Adrenal gland (tissue), 12 donors: Measurements from ENCODE around the gene INTS3. TPM values are rescaled to one million over a fixed set of nuclear protein-coding genes. Genes with fewer than 3 reads are reported as not detected.
"Not testable (repeated sequence)": the region's sequence is repeated elsewhere in the genome, so short reads cannot be mapped to it uniquely, and the experiment has no call there.

ENCODE experiments used
- DNase-seq, 7 donors: peaks; one replicate each; pipeline ENCODE4 v3.0.0-alpha.2; 2019 to 2020
- H3K27ac ChIP-seq, 5 donors: fragments of 200-600 bp; sonication (generic) in 4 of 5; 1 replicate in 3 of 5; 2 replicates in 2 of 5; pipeline versions ENCODE4 v1.5.1 to v1.8.0; 2016 to 2020; ENCODE audit warnings: mild to moderate bottlenecking in 1 of 5
- H3K27me3 ChIP-seq: fragments of 200-600 bp; 2 replicates; pipeline ENCODE4 v1.8.0; 2021
- H3K36me3 ChIP-seq, 2 donors: fragments of 200-600 bp; replicated peaks in 1 of 2; 1 replicate in 1 of 2; 2 replicates in 1 of 2; pipeline versions ENCODE4 v1.5.1 to v1.8.0; 2018 to 2022
- H3K4me1 ChIP-seq, 2 donors: fragments of 200-600 bp; replicated peaks in 1 of 2; 1 replicate in 1 of 2; 2 replicates in 1 of 2; pipeline versions ENCODE4 v1.5.1 to v1.8.0; 2018 to 2021
- H3K4me3 ChIP-seq, 4 donors: fragments of 200-600 bp; sonication (generic) in 3 of 4; one replicate each; pipeline ENCODE4 v1.5.1; 2016 to 2018
- H3K9me3 ChIP-seq, 3 donors: fragments of 200-600 bp; sonication (generic) in 1 of 3; replicated peaks in 1 of 3; 1 replicate in 2 of 3; 2 replicates in 1 of 3; pipeline versions ENCODE4 v1.5.1 to v1.8.0; 2016 to 2021
- POLR2A ChIP-seq, 2 donors: fragments of 450-650 bp; IDR thresholded peaks; one replicate each; pipeline ENCODE4 v1.6.1; 2017; ENCODE audit warnings: antibody characterized with exemption in 2 of 2, mild to moderate bottlenecking in 2 of 2, moderate library complexity in 1 of 2
- WGBS, 4 donors: extraction: QIAGEN DNeasy Blood & Tissue Kit in 2 of 4; methylation state at CpG; one replicate each; pipeline versions ENCODE4 v1.1.5 to v1.1.7; 2013 to 2017; 5-methylcytosine and 5-hydroxymethylcytosine counted together
- intact Hi-C, 2 donors: fragments of 100-400 bp; cut with DNase I; formaldehyde crosslinking; loops; one replicate each; pipeline versions ENCODE4 v1.14.1 to v1.15.0; 2022 to 2023
- polyA plus RNA-seq, 3 donors: library from polyadenylated mRNA; stranded (reverse); fragments of 200-250 nt in 2 of 3; fragments of 350-450 nt in 1 of 3; fragmentation: Illumina TruSeq in 1 of 3; extraction: RNeasy Lipid Tissue Mini Kit (QIAGEN cat#74804) in 1 of 3; gene quantifications; one replicate each; pipeline ENCODE4 v1.2.3, GENCODE V29; 2013 to 2014
- total RNA-seq, 9 donors: library from RNA; depleted of rRNA in 4 of 9; stranded (reverse); fragments of >200 nt in 4 of 9; fragments of 120-200 nt in 1 of 9; fragmentation: NEBNext Ultra II Directional in 1 of 9; extraction: Animal tissue kit (Norgen Biotek cat#: 25700) in 1 of 9; gene quantifications; one replicate each; pipeline versions ENCODE4 v1.1.0 to v1.2.4, GENCODE V29; 2013 to 2023
- TF ChIP-seq, protein P1 (sequence below), 6 experiments: fragments of 450-650 bp in 4 of 6; fragments of 200-600 bp in 2 of 6; sonication (generic) in 1 of 6; IDR thresholded peaks; 1 replicate in 5 of 6; 2 replicates in 1 of 6; pipeline versions ENCODE4 v1.5.1 to v1.8.0; 2016 to 2021; ENCODE audit warnings: antibody characterized with exemption in 6 of 6, mild to moderate bottlenecking in 2 of 6, moderate library complexity in 1 of 6
- donor health status: healthy with polysubstance abuse.
- donor health status: Bipolar disorder and iron deficiency.
- donor health status: DM: yes; HTN: yes; CAD: no.
- donor health status: DM: no; HTN: no; CAD: no.
- donor health status: DM: no; HTN: no; CAD: no.
- donor health status: DM: yes; HTN: yes; CAD: no.

INTS3 gene
- total and polyA plus RNA-seq, 12 donors = 40.7 to 148 (median 61.2) TPM

DNA sequence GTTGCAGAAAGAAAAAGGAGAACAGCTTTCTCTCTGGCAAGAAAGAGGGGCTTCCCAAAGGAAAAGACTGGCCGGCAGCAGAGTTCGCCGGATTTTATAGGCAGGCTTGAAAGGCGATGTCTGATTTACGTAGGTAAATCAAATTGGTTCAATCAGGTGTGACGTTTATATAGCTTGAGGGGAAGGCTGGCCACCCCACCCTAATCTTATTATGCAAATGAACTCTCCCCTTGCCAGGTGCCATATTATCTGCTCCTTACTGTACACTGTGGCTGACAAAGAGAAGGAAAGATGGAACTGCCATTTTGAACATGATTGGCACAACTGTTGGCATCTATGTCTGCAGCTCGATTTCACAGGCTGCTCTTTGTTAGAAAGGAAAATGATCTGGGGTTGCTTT, 16.8 kb upstream of the INTS3 start:
- WGBS, 4 donors = 58 to 69% (median 63%) methylated on average over 7 of the region's 7 CpGs
- Histone ChIP-seq H3K27ac (no peak overlapping the region), H3K27me3 (no peaks in the 10 kb centered on the region), H3K9me3 (no peaks in the 10 kb centered on the region), H3K4me3 (no peak overlapping the region), H3K36me3 (no peaks in the 10 kb centered on the region), H3K4me1 (no peaks in the 10 kb centered on the region)
- DNase-seq = no peak
- no peak for TF ChIP-seq POLR2A (IDR thresholded peaks at IDR 0.05)
- TF ChIP-seq, protein P1, sequence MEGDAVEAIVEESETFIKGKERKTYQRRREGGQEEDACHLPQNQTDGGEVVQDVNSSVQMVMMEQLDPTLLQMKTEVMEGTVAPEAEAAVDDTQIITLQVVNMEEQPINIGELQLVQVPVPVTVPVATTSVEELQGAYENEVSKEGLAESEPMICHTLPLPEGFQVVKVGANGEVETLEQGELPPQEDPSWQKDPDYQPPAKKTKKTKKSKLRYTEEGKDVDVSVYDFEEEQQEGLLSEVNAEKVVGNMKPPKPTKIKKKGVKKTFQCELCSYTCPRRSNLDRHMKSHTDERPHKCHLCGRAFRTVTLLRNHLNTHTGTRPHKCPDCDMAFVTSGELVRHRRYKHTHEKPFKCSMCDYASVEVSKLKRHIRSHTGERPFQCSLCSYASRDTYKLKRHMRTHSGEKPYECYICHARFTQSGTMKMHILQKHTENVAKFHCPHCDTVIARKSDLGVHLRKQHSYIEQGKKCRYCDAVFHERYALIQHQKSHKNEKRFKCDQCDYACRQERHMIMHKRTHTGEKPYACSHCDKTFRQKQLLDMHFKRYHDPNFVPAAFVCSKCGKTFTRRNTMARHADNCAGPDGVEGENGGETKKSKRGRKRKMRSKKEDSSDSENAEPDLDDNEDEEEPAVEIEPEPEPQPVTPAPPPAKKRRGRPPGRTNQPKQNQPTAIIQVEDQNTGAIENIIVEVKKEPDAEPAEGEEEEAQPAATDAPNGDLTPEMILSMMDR (IDR thresholded peaks at IDR 0.05) = no peak
- intact Hi-C loops = no loop called here

DNA sequence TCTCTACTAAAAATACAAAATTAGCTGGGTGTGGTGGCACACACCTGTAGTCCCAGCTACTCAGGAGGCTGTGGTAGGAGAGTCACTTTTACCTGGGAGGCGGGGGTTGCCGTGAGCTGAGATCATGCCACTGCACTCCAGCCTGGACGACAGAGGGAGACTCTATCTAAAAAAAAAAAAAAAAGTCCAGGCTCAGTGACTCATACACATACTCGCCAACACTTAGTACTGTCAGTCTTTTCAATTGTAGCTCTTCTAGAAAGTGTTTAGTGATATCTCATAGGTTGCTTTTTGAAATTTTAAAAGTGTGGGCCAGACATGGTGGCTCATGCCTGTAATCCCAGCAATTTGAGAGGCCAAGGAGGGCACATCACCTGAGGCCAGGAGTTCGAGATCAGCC, 11.6 kb upstream of the INTS3 start:
- H3K27ac ChIP-seq, H3K4me1 ChIP-seq, H3K36me3 ChIP-seq, intact Hi-C loops, H3K9me3 ChIP-seq, H3K27me3 ChIP-seq, DNase-seq, H3K4me3 ChIP-seq: not testable (repeated sequence)
- WGBS, 4 donors = 62 to 80% (median 75%) methylated on average over 4 to 5 of the region's 5 CpGs

DNA sequence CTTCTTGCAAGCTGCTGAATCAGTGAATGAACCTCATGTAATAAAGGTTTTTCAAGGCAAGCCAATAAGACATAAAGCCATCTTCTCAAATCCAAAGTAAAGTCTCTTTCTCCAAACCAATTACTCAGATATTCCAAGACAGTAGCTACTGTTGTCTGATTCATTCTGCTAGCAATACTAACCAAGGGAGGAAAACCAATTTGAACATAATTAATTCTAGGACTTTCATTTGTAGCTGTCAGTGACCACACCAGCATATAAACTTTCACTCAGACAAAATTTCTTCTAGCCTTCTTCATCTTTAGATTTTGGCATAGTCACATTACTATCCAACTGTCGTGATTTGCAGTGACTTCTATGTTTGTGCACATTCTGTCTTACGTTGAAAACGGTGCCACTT, 10.5 kb upstream of the INTS3 start:
- Histone ChIP-seq H3K9me3 (no peaks in the 10 kb centered on the region), H3K36me3 (no peaks in the 10 kb centered on the region), H3K27me3 (no peaks in the 10 kb centered on the region), H3K4me3 (no peak overlapping the region), H3K4me1 (no peaks in the 10 kb centered on the region), H3K27ac (no peak overlapping the region)
- intact Hi-C loops = no loop called here
- no peak for TF ChIP-seq POLR2A (IDR thresholded peaks at IDR 0.05)
- TF ChIP-seq, protein P1 (IDR thresholded peaks at IDR 0.05) = no peak
- 82 to 91% (median 85%) methylated on average over 3 of the region's 3 CpGs for WGBS, 4 donors
- DNase-seq = no peak

DNA sequence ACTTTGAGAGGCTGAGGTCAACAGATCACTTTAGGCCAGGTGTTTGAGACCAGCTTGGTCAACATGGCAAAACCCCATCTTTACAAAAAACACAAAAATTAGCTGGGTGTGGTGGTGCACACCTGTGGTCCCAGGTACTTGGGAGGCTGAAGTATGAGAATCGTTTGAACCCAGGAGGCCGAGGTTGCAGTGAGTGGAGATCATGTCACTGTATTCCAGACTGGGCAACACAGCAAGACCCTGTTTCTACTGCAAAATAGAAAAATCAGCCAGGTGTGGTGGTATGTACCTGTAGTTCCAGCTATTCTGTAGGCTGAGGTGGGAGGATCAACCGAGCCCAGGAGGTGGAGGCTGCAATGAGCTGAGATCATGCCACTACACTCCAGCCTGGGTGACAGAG, 4.2 kb upstream of the INTS3 start:
- DNase-seq = no peak
- TF ChIP-seq POLR2A (IDR thresholded peaks at IDR 0.05) = no peak
- TF ChIP-seq, protein P1 (IDR thresholded peaks at IDR 0.05) = no peak
- Histone ChIP-seq H3K27ac (no peak overlapping the region), H3K9me3 (no peaks in the 10 kb centered on the region), H3K4me3 (no peak overlapping the region), H3K36me3 (no peaks in the 10 kb centered on the region), H3K27me3 (no peaks in the 10 kb centered on the region), H3K4me1 (peaks cover 3 to 7% of the 10 kb centered on the region in 2 donors)
- 73 to 88% (median 81%) methylated on average over 3 of the region's 3 CpGs for WGBS, 4 donors
- intact Hi-C loops = no loop called here

DNA sequence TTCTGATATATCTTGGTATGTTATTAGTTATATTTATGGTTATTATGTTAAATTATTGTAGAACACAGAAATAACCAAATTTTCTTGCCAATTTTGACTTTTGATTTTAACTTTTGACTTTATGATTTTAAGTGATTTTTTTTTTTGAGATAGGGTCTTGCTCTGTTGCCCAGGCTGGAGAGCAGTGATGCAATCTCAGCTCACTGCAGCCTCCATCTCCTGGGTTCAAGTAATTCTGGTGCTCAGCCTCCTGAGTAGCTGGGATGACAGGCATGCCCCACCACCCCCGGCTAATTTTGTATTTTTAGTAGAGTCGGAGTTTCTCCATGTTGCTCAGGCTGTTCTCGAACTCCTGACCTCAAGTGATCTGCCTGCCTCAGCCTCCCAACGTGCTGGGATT, 3.2 kb upstream of the INTS3 start:
- H3K36me3 ChIP-seq, H3K27ac ChIP-seq, H3K27me3 ChIP-seq, DNase-seq, H3K4me3 ChIP-seq, intact Hi-C loops, H3K9me3 ChIP-seq: not testable (repeated sequence)
- 73 to 86% (median 78%) methylated on average over 4 of the region's 4 CpGs for WGBS, 4 donors
- peaks cover 9 to 14% of the 10 kb centered on the region in 2 donors for H3K4me1 ChIP-seq
